GM18951 (cell line): ENCODE results near the gene GAD1.

Experiments
- POLR2A ChIP-seq: IDR thresholded peaks from 4 replicates; pipeline ENCODE4 v1.6.1; 2011; ENCODE audit warnings: mild to moderate bottlenecking; ENCODE audit not compliant: insufficient read length, insufficient read depth; ENCODE audit errors: extremely low read depth
- in situ Hi-C: fragments of 300-500 bp; cut with MboI; formaldehyde crosslinking; loops from one replicate; pipeline ENCODE4 v1.12.0; 2022; ENCODE audit warnings: low sequenced_read_pairs, mixed read lengths, inconsistent platforms; ENCODE audit not compliant: unreplicated experiment

GAD1 gene

GRCh38 chr2:170878066-170878465 is 61.4 kb downstream of the GAD1 start:
- in situ Hi-C loops, result no loop called here
- no peak for TF ChIP-seq POLR2A

- in situ Hi-C loops, result no loop called here
- TF ChIP-seq POLR2A, result no peak
Measured at GRCh38 chr2:170878505-170878904, 61.8 kb downstream of the GAD1 start.

GRCh38 chr2:170881840-170882239 is 65.2 kb downstream of the GAD1 start:
- TF ChIP-seq POLR2A, result no peak
- in situ Hi-C loops, result no loop called here

GRCh38 chr2:170882758-170883157 is 66.1 kb downstream of the GAD1 start:
- in situ Hi-C loops, result no loop called here
- TF ChIP-seq POLR2A, result no peak

- in situ Hi-C loops, result no loop called here
- no peak for TF ChIP-seq POLR2A
Measured at GRCh38 chr2:170883683-170884082, 67.0 kb downstream of the GAD1 start.

GRCh38 chr2:170885130-170885791 is 68.6 kb downstream of the GAD1 start:
- in situ Hi-C loops, result no loop called here
- TF ChIP-seq POLR2A, result no peak

- in situ Hi-C loops, result no loop called here
- no peak for TF ChIP-seq POLR2A
Measured at GRCh38 chr2:170886386-170886785, 69.7 kb downstream of the GAD1 start.

GRCh38 chr2:170887496-170887895 is 70.8 kb downstream of the GAD1 start:
- TF ChIP-seq POLR2A, result no peak
- in situ Hi-C loops, result no loop called here

- no peak for TF ChIP-seq POLR2A
- in situ Hi-C loops, result no loop called here
Measured at GRCh38 chr2:170887896-170888295, 71.2 kb downstream of the GAD1 start.

GRCh38 chr2:170891893-170892292 is 75.2 kb downstream of the GAD1 start:
- in situ Hi-C loops, result no loop called here
- no peak for TF ChIP-seq POLR2A

- TF ChIP-seq POLR2A, result no peak
- in situ Hi-C loops, result no loop called here
Measured at GRCh38 chr2:170892391-170892951, 75.8 kb downstream of the GAD1 start.

- TF ChIP-seq POLR2A, result no peak
- in situ Hi-C loops, result no loop called here
Measured at GRCh38 chr2:170895023-170895757, 78.5 kb downstream of the GAD1 start.

- no peak for TF ChIP-seq POLR2A
- in situ Hi-C loops, result no loop called here
Measured at GRCh38 chr2:170896622-170897021, 79.9 kb downstream of the GAD1 start.

GRCh38 chr2:170897108-170897507 is 80.4 kb downstream of the GAD1 start:
- no peak for TF ChIP-seq POLR2A
- in situ Hi-C loops, result no loop called here
